ENCODE data around the gene SEPHS1. TPM values are rescaled to one million over a fixed set of nuclear protein-coding genes. Genes with fewer than 3 reads are reported as not detected.
A peak's percentile ranks its signal among the peaks of the same experiment; 100 is the strongest.
"Not testable (repeated sequence)": the region's sequence is repeated elsewhere in the genome, so short reads cannot be mapped to it uniquely, and the experiment has no call there.

Gene SEPHS1
- total and polyA plus RNA-seq, 8 donors = 33.3 to 134 (median 108) TPM

DNA sequence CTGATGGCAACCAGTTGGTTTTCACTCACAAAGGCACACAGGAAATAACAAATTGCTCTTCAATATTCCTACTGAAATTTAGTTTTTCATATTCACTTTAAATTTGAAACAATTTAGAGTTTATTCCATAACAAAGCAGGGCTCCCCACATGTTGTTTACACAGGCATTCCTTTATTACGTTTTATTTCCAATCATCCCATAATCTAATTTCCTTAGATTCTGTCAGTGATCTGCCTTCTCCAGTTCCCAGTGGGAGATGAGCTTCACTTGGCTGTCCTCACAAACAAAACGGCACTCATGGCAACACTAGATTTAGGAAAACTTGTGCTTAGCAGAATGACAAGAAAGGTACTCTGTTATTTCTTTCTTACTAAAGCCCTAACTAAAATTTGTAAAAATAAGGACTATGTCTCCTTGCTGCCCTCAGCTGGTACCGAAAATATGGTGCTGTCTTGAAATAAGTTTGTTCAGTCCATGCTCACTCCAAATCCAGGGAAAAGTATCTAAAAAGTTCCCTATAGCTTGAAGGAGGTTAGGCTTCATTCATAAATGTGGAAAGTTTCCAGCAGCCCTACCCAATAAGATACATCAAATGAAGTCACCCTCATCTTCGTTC lies 71.2 kb downstream of the SEPHS1 start:
- Histone ChIP-seq H3K27ac (no peak overlapping the region), H3K4me3 (no peak overlapping the region), H3K9me3 (no peaks in the 10 kb centered on the region), H3K4me1 (no peaks in the 10 kb centered on the region), H3K36me3 (peaks cover 0 to 19% of the 10 kb centered on the region in 2 donors), H3K27me3 (no peaks in the 10 kb centered on the region)
- DNase-seq = peak in 2 of 4 donors; percentile 47 to 68
- peak; percentile 25 for ATAC-seq
- TF ChIP-seq, protein P1, sequence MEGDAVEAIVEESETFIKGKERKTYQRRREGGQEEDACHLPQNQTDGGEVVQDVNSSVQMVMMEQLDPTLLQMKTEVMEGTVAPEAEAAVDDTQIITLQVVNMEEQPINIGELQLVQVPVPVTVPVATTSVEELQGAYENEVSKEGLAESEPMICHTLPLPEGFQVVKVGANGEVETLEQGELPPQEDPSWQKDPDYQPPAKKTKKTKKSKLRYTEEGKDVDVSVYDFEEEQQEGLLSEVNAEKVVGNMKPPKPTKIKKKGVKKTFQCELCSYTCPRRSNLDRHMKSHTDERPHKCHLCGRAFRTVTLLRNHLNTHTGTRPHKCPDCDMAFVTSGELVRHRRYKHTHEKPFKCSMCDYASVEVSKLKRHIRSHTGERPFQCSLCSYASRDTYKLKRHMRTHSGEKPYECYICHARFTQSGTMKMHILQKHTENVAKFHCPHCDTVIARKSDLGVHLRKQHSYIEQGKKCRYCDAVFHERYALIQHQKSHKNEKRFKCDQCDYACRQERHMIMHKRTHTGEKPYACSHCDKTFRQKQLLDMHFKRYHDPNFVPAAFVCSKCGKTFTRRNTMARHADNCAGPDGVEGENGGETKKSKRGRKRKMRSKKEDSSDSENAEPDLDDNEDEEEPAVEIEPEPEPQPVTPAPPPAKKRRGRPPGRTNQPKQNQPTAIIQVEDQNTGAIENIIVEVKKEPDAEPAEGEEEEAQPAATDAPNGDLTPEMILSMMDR (IDR thresholded peaks at IDR 0.05) = no peak
- intact Hi-C loops (cut with DNase I) = no loop called here

- ATAC-seq = not testable (repeated sequence)
Observed at GRCh38 chr10:13276146-13276545, 71.9 kb downstream of the SEPHS1 start.

DNA sequence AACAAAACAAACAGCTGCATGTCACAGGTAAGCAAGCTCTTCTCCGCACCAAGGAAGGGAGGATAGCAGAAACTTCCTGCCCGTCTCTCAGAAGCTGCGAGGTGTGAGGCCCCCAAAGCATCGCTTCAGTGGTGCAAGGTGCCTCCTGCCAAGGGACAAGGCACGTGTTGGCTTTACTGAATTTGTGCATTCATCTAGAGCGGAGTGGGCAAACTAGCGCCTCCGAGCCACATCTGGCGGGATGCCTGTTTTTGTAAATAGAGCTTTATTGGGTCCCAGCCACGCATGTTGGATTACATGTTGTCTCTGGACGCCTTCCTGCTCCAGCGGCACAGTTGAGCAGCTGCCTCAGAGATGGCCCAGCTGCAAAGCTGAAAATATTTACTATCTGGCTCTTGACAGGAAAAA lies 75.9 kb downstream of the SEPHS1 start:
- H3K4me3 ChIP-seq = no peak overlapping the region
- intact Hi-C loops (cut with DNase I) = no loop called here
- peak; percentile 38 for ATAC-seq
- no peaks in the 10 kb centered on the region for H3K27me3 ChIP-seq
- H3K36me3 ChIP-seq = no peaks in the 10 kb centered on the region
- TF ChIP-seq, protein P1 (IDR thresholded peaks at IDR 0.05) = no peak
- no peaks in the 10 kb centered on the region for H3K9me3 ChIP-seq
- no peak overlapping the region for H3K27ac ChIP-seq
- DNase-seq = peak in 3 of 4 donors; percentile 63 to 93 (median 93)
- no peaks in the 10 kb centered on the region for H3K4me1 ChIP-seq

More at GRCh38 chr10:13276146-13276545, 71.9 kb downstream of the SEPHS1 start:
- peaks cover 0 to 14% of the 10 kb centered on the region in 2 donors for H3K36me3 ChIP-seq
- H3K27me3 ChIP-seq; H3K27ac ChIP-seq; intact Hi-C loops (cut with DNase I); H3K4me3 ChIP-seq; DNase-seq; H3K4me1 ChIP-seq; H3K9me3 ChIP-seq: not testable (repeated sequence)

DNA sequence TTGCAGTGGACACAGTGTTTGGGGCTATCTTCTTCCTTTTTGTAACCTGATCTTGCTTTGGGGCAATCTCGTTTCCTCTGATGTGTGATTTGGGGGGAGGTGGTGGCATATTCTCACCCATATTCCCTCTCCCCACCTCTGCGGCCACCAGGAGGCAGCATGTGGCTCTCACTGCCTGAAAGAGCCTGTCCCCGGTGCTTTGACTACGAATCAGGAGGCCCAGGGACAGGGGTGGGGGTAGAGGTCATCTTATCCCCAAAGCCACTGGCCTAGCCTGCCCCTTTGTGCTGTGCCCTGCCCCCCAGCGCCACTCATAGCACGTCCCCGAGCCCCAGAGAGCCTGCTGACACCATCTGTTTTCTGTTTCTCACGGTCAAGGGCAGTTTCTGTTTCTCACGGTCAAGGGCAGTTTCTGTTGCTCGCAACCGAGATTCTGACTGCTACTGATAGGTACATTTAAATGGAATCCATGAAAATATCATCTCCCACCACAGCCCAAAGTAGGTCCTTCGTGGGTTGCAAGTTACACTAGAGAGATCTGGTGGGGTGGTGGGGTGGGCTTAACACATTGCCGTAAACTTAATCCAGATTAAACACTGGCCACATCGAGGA lies 76.4 kb downstream of the SEPHS1 start:
- Histone ChIP-seq H3K4me1 (no peaks in the 10 kb centered on the region), H3K27ac (no peak overlapping the region), H3K4me3 (no peak overlapping the region), H3K9me3 (no peaks in the 10 kb centered on the region), H3K36me3 (no peaks in the 10 kb centered on the region), H3K27me3 (no peaks in the 10 kb centered on the region)
- intact Hi-C loops (cut with DNase I) = no loop called here
- DNase-seq = peak in 1 of 4 donors; percentile 60
- peak; percentile 55 for ATAC-seq
- TF ChIP-seq, protein P1 (IDR thresholded peaks at IDR 0.05) = no peak

GRCh38 chr10:13270877-13271551 lies 77.1 kb downstream of the SEPHS1 start:
- Histone ChIP-seq H3K4me3 (no peak overlapping the region), H3K27me3 (no peaks in the 10 kb centered on the region), H3K9me3 (no peaks in the 10 kb centered on the region), H3K4me1 (no peaks in the 10 kb centered on the region), H3K27ac (no peak overlapping the region), H3K36me3 (no peaks in the 10 kb centered on the region)
- ATAC-seq (peak; percentile 57), DNase-seq (no peak)
- intact Hi-C loops (cut with DNase I) = no loop called here
- TF ChIP-seq, protein P1 (IDR thresholded peaks at IDR 0.05) = no peak
